GM12872 (cell line): ENCODE data around the gene ATOH8.

Experiments used
- CTCF ChIP-seq: IDR thresholded peaks from 3 replicates; pipeline ENCODE4 v1.5.1; 2011; ENCODE audit warnings: low read depth, mild to moderate bottlenecking, low read length, moderate library complexity; ENCODE audit not compliant: insufficient read depth

The ATOH8 gene

DNA sequence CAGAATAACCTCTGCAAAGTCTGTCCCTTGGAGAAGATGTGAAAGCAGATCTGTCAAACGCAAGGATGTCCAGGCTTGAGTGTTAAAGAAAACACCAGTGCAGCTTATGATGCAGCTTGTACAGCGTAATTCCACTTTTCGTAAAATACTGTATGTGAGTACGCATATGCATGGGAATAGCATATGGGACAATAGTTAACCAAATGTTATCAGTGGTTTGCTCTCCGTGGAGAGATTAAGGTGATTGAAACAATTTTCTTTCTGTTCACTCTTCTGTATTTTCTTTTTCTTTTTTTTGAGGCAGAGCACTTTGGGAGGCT lies 27.2 kb downstream of the ATOH8 start:
- TF ChIP-seq CTCF: no peak

- TF ChIP-seq CTCF: no peak
Observed at GRCh38 chr2:85783796-85784195, 30.0 kb downstream of the ATOH8 start.

- no peak for TF ChIP-seq CTCF
Observed at GRCh38 chr2:85784474-85784986, 30.7 kb downstream of the ATOH8 start.

DNA sequence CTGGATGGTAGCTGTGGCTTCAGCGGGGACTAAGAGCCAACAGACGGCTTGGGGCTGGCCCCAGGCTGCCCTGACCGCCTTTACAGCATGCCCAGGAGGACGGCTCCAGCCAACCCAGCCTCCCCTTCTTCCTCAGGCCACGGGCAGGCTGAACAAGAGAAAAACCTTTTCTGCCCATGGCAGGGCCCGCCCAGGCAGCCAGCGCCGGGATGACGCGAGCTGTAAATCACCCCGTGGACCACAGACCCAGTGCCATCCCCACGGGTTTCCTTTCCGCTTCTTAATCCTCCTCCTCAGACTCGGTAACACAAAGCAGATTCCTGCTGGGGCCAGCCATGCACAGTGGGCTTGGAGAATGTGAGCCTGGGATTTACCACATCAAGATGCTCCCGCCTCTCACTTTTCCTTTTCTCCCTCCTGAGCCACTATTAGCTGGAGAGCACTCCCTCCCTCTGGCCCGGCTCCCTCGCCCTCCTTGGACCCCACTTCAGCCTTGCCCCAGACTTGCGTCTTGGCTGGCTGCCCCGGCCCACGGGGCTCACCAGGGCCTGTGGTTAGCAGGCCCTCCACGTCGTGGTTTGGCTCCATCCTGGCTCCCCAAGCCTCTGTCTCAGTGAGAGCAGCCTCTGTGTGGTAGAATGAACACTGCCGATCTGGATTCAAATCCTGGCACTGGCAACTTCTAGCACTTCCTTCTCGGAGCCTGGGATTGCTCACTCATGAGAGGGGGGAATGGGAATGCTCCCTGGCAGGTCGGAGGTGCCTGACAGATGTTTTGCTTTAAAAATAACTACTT lies 31.4 kb downstream of the ATOH8 start:
- no peak for TF ChIP-seq CTCF

DNA sequence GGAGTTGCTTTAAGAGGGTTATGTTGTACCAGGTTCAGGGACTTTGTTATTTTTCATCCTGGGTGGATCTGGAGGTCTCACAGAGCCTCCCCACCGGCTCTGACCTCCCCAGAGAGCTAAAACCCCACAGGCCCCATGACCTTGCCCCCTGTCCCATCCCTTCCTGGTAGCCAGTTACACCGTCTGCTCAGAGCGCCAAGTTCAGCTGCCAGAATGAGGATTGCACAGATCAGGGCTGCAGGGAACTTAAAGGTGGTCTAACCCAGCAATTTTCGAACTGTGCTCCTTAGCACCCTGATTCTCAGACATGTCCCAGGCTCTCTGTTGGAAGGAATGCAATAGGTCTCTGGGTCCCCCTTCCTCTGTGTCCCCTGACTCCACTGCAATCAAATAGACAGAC lies 32.1 kb downstream of the ATOH8 start:
- TF ChIP-seq CTCF: no peak

DNA sequence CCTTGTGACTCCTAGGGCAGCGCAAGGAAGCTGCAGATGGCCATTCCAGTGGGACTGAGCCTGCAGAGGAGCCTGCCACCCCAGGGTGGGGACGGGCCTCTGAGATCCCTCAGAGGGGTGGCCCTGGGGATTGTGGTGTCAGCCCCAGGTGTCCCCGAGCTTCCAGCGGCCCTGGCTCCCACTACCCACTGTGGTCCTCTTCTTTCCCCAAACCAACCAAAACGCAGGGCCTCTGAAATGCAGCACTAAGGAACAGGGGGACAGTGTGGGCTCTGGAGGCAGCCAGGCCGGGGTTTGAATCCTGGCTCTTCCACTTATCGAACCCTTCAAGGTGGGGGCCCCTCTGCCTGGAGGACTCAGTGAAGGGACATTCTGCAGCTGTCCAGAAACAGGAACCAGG lies 32.7 kb downstream of the ATOH8 start:
- TF ChIP-seq CTCF: no peak

DNA sequence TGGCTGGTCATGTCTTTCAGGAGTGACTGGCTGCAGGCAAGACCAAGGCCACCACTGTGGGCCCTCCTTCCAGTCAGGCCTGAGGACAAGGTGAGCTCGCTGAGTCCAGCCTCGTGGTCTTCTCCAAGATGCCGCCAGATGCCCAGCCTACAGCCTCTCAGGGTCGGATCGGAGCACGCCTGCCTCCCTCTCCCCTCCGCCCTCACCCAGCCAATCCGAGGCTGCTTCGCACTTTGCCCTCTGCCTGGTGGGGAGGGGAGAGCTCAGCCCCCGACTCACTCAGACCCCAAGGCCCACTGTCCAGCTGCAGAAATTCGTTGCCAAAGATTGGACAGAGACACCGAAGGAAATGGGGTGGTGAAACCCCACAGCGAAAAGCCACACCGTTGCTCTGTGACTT lies 33.1 kb downstream of the ATOH8 start:
- no peak for TF ChIP-seq CTCF
